GM12878 (cell line): ENCODE results near the gene RBPJ. TPM values are rescaled to one million over a fixed set of nuclear protein-coding genes. Genes with fewer than 3 reads are reported as not detected.

Source experiments
- ATAC-seq: fragments of 200-7000 bp; cut with Tn5 transposase; 3 replicates; pipeline ENCODE4 v1.9.1; 2020; ENCODE audit warnings: mild to moderate bottlenecking, moderate library complexity
- BruUV-seq: library from RNA; stranded (reverse); fragments of 400-500 nt; replicated peaks from 2 replicates; lab custom pipeline; 2021; lab: Mats Ljungman, UMichigan
- CTCF ChIA-PET: fragments of 300-600 bp; sonication (Branson Sonifier 250); formaldehyde crosslinking; extraction: SDS; loops from one replicate; lab custom pipeline; 2021; ENCODE audit warnings: inconsistent platforms; lab: Yijun Ruan, JAX
- POLR2A ChIA-PET: fragments of 350-600 bp; formaldehyde crosslinking; extraction: SDS; loops from one replicate; lab custom pipeline; 2021; ENCODE audit warnings: inconsistent platforms; lab: Charles Lee
- RAD21 ChIA-PET: fragments of 300-600 bp; sonication (Branson Sonifier 250); formaldehyde crosslinking; loops from one replicate; lab custom pipeline; 2023; ENCODE audit warnings: antibody characterized with exemption; ENCODE audit not compliant: unreplicated experiment; lab: Charles Lee
- SMC1A ChIA-PET: fragments of 300-600 bp; sonication (Branson Sonifier 250); formaldehyde crosslinking; loops from one replicate; lab custom pipeline; 2023; ENCODE audit not compliant: unreplicated experiment, uncharacterized antibody; lab: Charles Lee
- DNase-seq: peaks from one replicate; pipeline ENCODE4 v3.0.0-alpha.2; 2011; ENCODE audit warnings: low read depth, low spot score
- FAIRE-seq: peaks from 3 replicates; lab custom pipeline; 2011; peaks lifted over from hg19 to GRCh38; lab: Jason Lieb, UNC
- H2AFZ ChIP-seq: 2 replicates; pipeline ENCODE4 v1.6.0; 2011; ENCODE audit warnings: low read depth, low read length, control low read depth; ENCODE audit not compliant: control insufficient read depth
- H3K27ac ChIP-seq: 2 replicates; pipeline ENCODE4 v1.5.1; 2011; ENCODE audit warnings: control low read depth; ENCODE audit not compliant: control insufficient read depth, insufficient read depth
- H3K27me3 ChIP-seq, 2 experiments: replicated peaks in 1 of 2; 2 replicates each; pipeline versions ENCODE4 v1.6.0 to v1.6.1; 2011; ENCODE audit warnings: low read length in 1 of 2; ENCODE audit not compliant: control insufficient read depth in 2 of 2, insufficient read depth in 2 of 2
- H3K36me3 ChIP-seq, 2 experiments: 2 replicates each; pipeline ENCODE4 v1.5.1; 2011; ENCODE audit warnings: low read length in 1 of 2; ENCODE audit not compliant: control insufficient read depth in 2 of 2, insufficient read depth in 2 of 2
- H3K4me1 ChIP-seq: 2 replicates; pipeline ENCODE4 v1.6.1; 2011; ENCODE audit warnings: mild to moderate bottlenecking, low read length, moderate library complexity, mixed read lengths; ENCODE audit not compliant: control insufficient read depth, insufficient read depth
- H3K4me2 ChIP-seq: 2 replicates; pipeline ENCODE4 v1.6.0; 2011; ENCODE audit warnings: control low read depth; ENCODE audit not compliant: control insufficient read depth, insufficient read depth
- H3K4me3 ChIP-seq: fragments of 200-600 bp; sonication (generic); 2 replicates; pipeline ENCODE4 v1.5.1; 2016
- H3K79me2 ChIP-seq: 2 replicates; pipeline ENCODE4 v1.6.0; 2011; ENCODE audit warnings: low read length; ENCODE audit not compliant: control insufficient read depth, insufficient read depth
- H3K9ac ChIP-seq: 2 replicates; pipeline ENCODE4 v1.8.0; 2011; ENCODE audit warnings: low read length, control low read depth, mixed read lengths; ENCODE audit not compliant: control insufficient read depth, insufficient read depth
- H3K9me3 ChIP-seq: replicated peaks from 3 replicates; pipeline ENCODE4 v1.5.1; 2011; ENCODE audit warnings: mild to moderate bottlenecking, low read length; ENCODE audit not compliant: control insufficient read depth, insufficient read depth
- H4K20me1 ChIP-seq: 2 replicates; pipeline ENCODE4 v1.6.0; 2011; ENCODE audit not compliant: control insufficient read depth, insufficient read depth
- CBFB ChIP-seq: IDR thresholded peaks from 2 replicates; pipeline ENCODE4 v1.6.1; 2016; ENCODE audit warnings: antibody characterized with exemption, low read depth
- FOS ChIP-seq: IDR thresholded peaks from 3 replicates; pipeline ENCODE4 v1.6.1; 2011; ENCODE audit warnings: borderline replicate concordance; ENCODE audit not compliant: insufficient read length; ENCODE audit errors: extremely low read depth
- FOXM1 ChIP-seq: IDR thresholded peaks from 2 replicates; pipeline ENCODE4 v1.6.1; 2012; ENCODE audit warnings: low read depth, mild to moderate bottlenecking, inconsistent platforms, low read length, moderate library complexity
- GABPA ChIP-seq: IDR thresholded peaks from 2 replicates; pipeline ENCODE4 v1.6.1; 2014; ENCODE audit warnings: antibody characterized with exemption, low read depth, mild to moderate bottlenecking, inconsistent platforms
- MEF2A ChIP-seq: IDR thresholded peaks from 2 replicates; pipeline ENCODE4 v1.6.1; 2011; ENCODE audit warnings: low read depth, mild to moderate bottlenecking, low read length, moderate library complexity; ENCODE audit not compliant: insufficient read depth
- MLLT1 ChIP-seq: fragments of 450-650 bp; IDR thresholded peaks from 2 replicates; pipeline ENCODE4 v1.6.1; 2016; ENCODE audit warnings: mild to moderate bottlenecking
- MTA2 ChIP-seq: fragments of 450-650 bp; IDR thresholded peaks from 2 replicates; pipeline ENCODE4 v1.6.1; 2016; ENCODE audit warnings: low read depth, mild to moderate bottlenecking, moderate library complexity
- MYC ChIP-seq: IDR thresholded peaks from 2 replicates; pipeline ENCODE4 v1.6.1; 2011; ENCODE audit warnings: mild to moderate bottlenecking, low read length, moderate library complexity, inconsistent platforms; ENCODE audit not compliant: insufficient read depth, insufficient replicate concordance, insufficient read length, severe bottlenecking
- NFXL1 ChIP-seq: fragments of 450-650 bp; IDR thresholded peaks from 2 replicates; pipeline ENCODE4 v1.6.1; 2017; ENCODE audit warnings: antibody characterized with exemption, mild to moderate bottlenecking, borderline replicate concordance
- PAX5 ChIP-seq: IDR thresholded peaks from 2 replicates; pipeline ENCODE4 v1.6.1; 2011; ENCODE audit warnings: low read depth, low read length, borderline replicate concordance
- POU2F2 ChIP-seq: IDR thresholded peaks from 3 replicates; pipeline ENCODE4 v1.6.1; 2011; ENCODE audit warnings: low read depth, mild to moderate bottlenecking, low read length, borderline replicate concordance
- SIN3A ChIP-seq: IDR thresholded peaks from 2 replicates; pipeline ENCODE4 v1.6.1; 2012; ENCODE audit warnings: low read depth, low read length, improper control_type of control experiment
- SREBF1 ChIP-seq: IDR thresholded peaks from 2 replicates; pipeline ENCODE4 v1.6.1; 2012; ENCODE audit warnings: mild to moderate bottlenecking, low read length
- STAT1 ChIP-seq: fragments of 450-650 bp; conservative IDR thresholded peaks from 2 replicates; pipeline ENCODE4 v1.6.1; 2014; ENCODE audit warnings: antibody characterized with exemption, mild to moderate bottlenecking
- TCF12 ChIP-seq: IDR thresholded peaks from 2 replicates; pipeline ENCODE4 v1.6.1; 2011; ENCODE audit warnings: low read depth, mild to moderate bottlenecking, low read length
- ZNF384 ChIP-seq: IDR thresholded peaks from 2 replicates; pipeline ENCODE4 v1.6.1; 2012; ENCODE audit warnings: low read depth, mild to moderate bottlenecking, low read length, improper control_type of control experiment, borderline replicate concordance
- ZNF622 ChIP-seq: fragments of 450-650 bp; IDR thresholded peaks from 2 replicates; pipeline ENCODE4 v1.6.1; 2017; ENCODE audit warnings: mild to moderate bottlenecking, inconsistent platforms
- WGBS: methylation state at CpG from one replicate; pipeline ENCODE4 v1.1.6; 2016; ENCODE audit warnings: low lambda C conversion rate; ENCODE audit not compliant: insufficient replicate concordance, insufficient coverage; ENCODE audit errors: missing lambda C conversion rate; 5-methylcytosine and 5-hydroxymethylcytosine counted together
- in situ Hi-C: fragments of 300-500 bp; cut with MboI; formaldehyde crosslinking; loops from 9 replicates; pipeline ENCODE4 v1.14.3; 2018; ENCODE audit warnings: mixed read lengths
- intact Hi-C: fragments of 100-400 bp; cut with micrococcal nuclease; formaldehyde crosslinking; loops from one replicate; pipeline ENCODE4 v1.14.2; 2022; ENCODE audit not compliant: unreplicated experiment
- polyA plus RNA-seq, 11 experiments: library from polyadenylated mRNA; depleted of rRNA in 4 of 11; unstranded in 6 of 11; stranded (reverse) in 5 of 11; fragments of >200 nt; fragmentation: Nextera tagmentation in 4 of 11; fragmentation: Illumina TruSeq in 1 of 11; extraction: Ambion mirVana in 4 of 11; extraction: Trizol in 1 of 11; gene quantifications; 1 replicate in 1 of 11; 2 replicates in 10 of 11; pipeline versions ENCODE4 v1.2.1 to v1.2.3, GENCODE V29; 2011 to 2016; ENCODE audit warnings: inconsistent platforms in 2 of 11, missing spikeins in 2 of 11, low read depth in 1 of 11
- total RNA-seq, 4 experiments: library from RNA; depleted of rRNA in 3 of 4; stranded (reverse); fragments of >200 nt in 3 of 4; fragmentation: Illumina TruSeq in 1 of 4; extraction: Trizol in 1 of 4; gene quantifications; 2 replicates each; pipeline versions ENCODE4 v1.2.1 to v1.2.3, GENCODE V29; 2013 to 2021

RBPJ gene
- total and polyA plus RNA-seq, 10 of the 15 experiments (the other 5 are each of a cell fraction or from before 2014, with no cell fraction given) = 24.5 to 87.6 (median 41.6) TPM

GRCh38 chr4:26322346-26322745 lies 1.5 kb downstream of the RBPJ start:
- Histone ChIP-seq H3K4me3 (peak overlapping the region; percentile 98), H2AFZ (no peak overlapping the region), H3K4me1 (no peaks in the 10 kb centered on the region), H3K4me2 (peak overlapping the region; percentile 95), H3K27ac (no peak overlapping the region), H3K27me3 (no peaks in the 10 kb centered on the region), H3K9me3 (peaks cover 9% of the 10 kb centered on the region; the same call in 2 of the 3 replicates), H3K79me2 (peaks cover 70% of the 10 kb centered on the region), H3K36me3 (no peaks in the 10 kb centered on the region), H4K20me1 (0 out of 2 replicates have a peak, but pooled peaks cover 3% of the 10 kb centered on the region), H3K9ac (peak overlapping the region; percentile 94)
- no TSS peak for BruUV-seq
- POLR2A ChIA-PET = no interaction called here
- no peak for DNase-seq
- WGBS = 22% methylated on average over 7 of the region's 7 CpGs
- SMC1A ChIA-PET = interaction anchor here (0.6 to 10.0 kb wide), 9 partner anchors 8 to 463 kb away, joined by 3 to 97 read pairs (median 5); no protein-coding TSS in a partner anchor
- CTCF ChIA-PET = interaction anchor here (0.7 to 15.1 kb wide), 7 partner anchors 8 to 255 kb away, joined by 3 to 474 read pairs (median 5); no protein-coding TSS in a partner anchor
- FAIRE-seq = no peak
- ATAC-seq = no peak
- intact Hi-C loops (no loop called here), in situ Hi-C loops (loop anchor here (5.0 kb wide), 2 partner anchors 190 to 250 kb away; no protein-coding TSS in a partner anchor)
- TF ChIP-seq ZNF622 (no peak), MLLT1 (peak; percentile 61)
- RAD21 ChIA-PET = interaction anchor here (0.6 to 6.4 kb wide), 5 partner anchors 16 to 335 kb away, joined by 3 to 76 read pairs (median 5); no protein-coding TSS in a partner anchor

GRCh38 chr4:26323821-26324220 lies 3.0 kb downstream of the RBPJ start:
- H4K20me1 ChIP-seq = 0 out of 2 replicates have a peak, but pooled peaks cover 3% of the 10 kb centered on the region
- DNase-seq (no peak), ATAC-seq (no peak), FAIRE-seq (no peak)
- peak overlapping the region; percentile 13; the same call in 1 of the 2 replicates for H3K4me3 ChIP-seq
- BruUV-seq = no TSS peak
- RAD21 ChIA-PET = interaction anchor here (1.1 to 6.4 kb wide), 6 partner anchors 107 to 294 kb away, joined by 3 to 76 read pairs (median 14); no protein-coding TSS in a partner anchor
- H3K9me3 ChIP-seq = no peaks in the 10 kb centered on the region
- 89% methylated on average over 2 of the region's 2 CpGs for WGBS
- no peaks in the 10 kb centered on the region for H3K27me3 ChIP-seq
- H2AFZ ChIP-seq = no peak overlapping the region
- no peaks in the 10 kb centered on the region for H3K36me3 ChIP-seq
- POLR2A ChIA-PET = interaction anchor here (1.0 kb wide), 1 partner anchor 20 kb away, joined by 5 read pairs; no protein-coding TSS in a partner anchor
- H3K79me2 ChIP-seq = peaks cover 80% of the 10 kb centered on the region
- CTCF ChIA-PET = interaction anchor here (1.0 to 15.1 kb wide), 9 partner anchors 21 to 263 kb away, joined by 3 to 474 read pairs (median 5); no protein-coding TSS in a partner anchor
- H3K9ac ChIP-seq = no peak overlapping the region
- intact Hi-C loops = no loop called here
- H3K4me1 ChIP-seq = no peaks in the 10 kb centered on the region
- TF ChIP-seq ZNF384 (no peak), SREBF1 (no peak), NFXL1 (no peak), FOXM1 (no peak), PAX5 (no peak), POU2F2 (no peak), GABPA (no peak), MEF2A (no peak), STAT1 (no peak), TCF12 (no peak), MYC (no peak), FOS (no peak), CBFB (no peak), SIN3A (no peak), MTA2 (no peak)
- 0 out of 2 replicates have a peak overlapping the region, but pooled peaks have one; percentile 7 for H3K4me2 ChIP-seq
- SMC1A ChIA-PET = interaction anchor here (1.0 to 10.0 kb wide), 12 partner anchors 9 to 336 kb away, joined by 3 to 97 read pairs (median 8); no protein-coding TSS in a partner anchor
- no peak overlapping the region for H3K27ac ChIP-seq
- in situ Hi-C loops = loop anchor here (5.0 kb wide), 2 partner anchors 192 to 252 kb away; no protein-coding TSS in a partner anchor
